ENCODE results near the gene C2CD2L. TPM values are rescaled to one million over a fixed set of nuclear protein-coding genes. Genes with fewer than 3 reads are reported as not detected.

C2CD2L gene
- polyA plus RNA-seq, 1 of the 3 experiments (the other 2 are of a cell fraction): 8.6 TPM

DNA sequence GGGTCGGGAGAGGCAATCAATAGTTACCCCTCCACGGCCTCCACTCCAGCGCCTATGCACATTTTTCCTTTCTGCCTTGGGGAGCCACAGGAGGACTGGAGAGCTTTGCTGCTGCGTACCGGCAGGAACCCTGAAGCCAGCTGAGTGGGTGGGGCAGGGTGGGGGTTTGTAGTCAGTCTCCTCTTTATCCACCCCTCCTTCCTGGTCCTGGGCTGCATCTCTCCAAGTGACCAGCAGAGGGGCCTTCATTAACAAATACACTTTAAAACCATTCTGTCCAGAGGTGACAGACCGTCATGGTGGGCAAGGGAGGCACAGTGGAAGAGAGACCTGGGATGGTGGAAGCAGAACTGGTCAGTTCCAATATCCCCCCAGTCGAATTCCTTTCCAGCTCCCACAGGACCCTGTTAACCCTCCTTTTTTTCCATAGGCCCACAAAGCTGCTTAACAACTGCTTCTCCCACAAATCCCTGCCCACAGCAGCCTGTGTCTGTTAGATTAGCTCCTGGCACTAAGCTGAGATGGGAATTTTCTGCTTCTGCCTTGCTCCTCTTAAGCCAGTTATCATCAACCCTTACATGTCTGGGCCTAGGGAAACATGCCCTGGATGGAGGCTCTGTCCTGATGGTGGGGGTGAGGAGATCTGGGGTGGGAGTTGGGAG, 37.8 kb downstream of the C2CD2L start:
- Histone ChIP-seq H3K4me2 (no peak overlapping the region), H3K79me2 (ENCODE audit: insufficient read depth) (no peaks in the 10 kb centered on the region), H3K4me3 (ENCODE audit: low read depth in 2 of 2, low read length in 1 of 2) (no peak overlapping the region), H3F3A (replicated peaks; ENCODE audit: insufficient read depth) (no peaks in the 10 kb centered on the region), H3K27ac (ENCODE audit: low read depth in 2 of 2, low read length in 1 of 2) (no peak overlapping the region), H4K20me1 (ENCODE audit: insufficient read depth) (no peaks in the 10 kb centered on the region), H3K9ac (no peak overlapping the region), H3K27me3 (ENCODE audit: insufficient read depth) (no peaks in the 10 kb centered on the region; the same call in 1 of the 2 replicates), H3K9me3 (no peaks in the 10 kb centered on the region), H2AFZ (ENCODE audit: low read depth) (no peak overlapping the region), H3K9me2 (no peaks in the 10 kb centered on the region), H3K36me3 (replicated peaks in 1 of 2; ENCODE audit: control insufficient read depth in 1 of 2, insufficient read depth in 2 of 2, low read length in 1 of 2) (no peaks in the 10 kb centered on the region), H3K4me1 (ENCODE audit: control insufficient read depth in 1 of 2, insufficient read depth in 2 of 2, low read depth in 1 of 2, low read length in 1 of 2) (peaks cover 0 to 13% of the 10 kb centered on the region in 2 experiments; a peak in 1 of 4 replicates)
- ChIA-PET CTCF (interaction anchor here (0.6 to 4.7 kb wide), 30 partner anchors 8 to 429 kb away, joined by 3 to 35 read pairs (median 4); partner anchors contain the start of genes HINFP, MCAM, NHERF4 and NLRX1), POLR2A (no interaction called here)
- DNase-seq: peak; percentile 93
- WGBS (ENCODE audit: low lambda C conversion rate): 19% methylated on average over 6 of the region's 7 CpGs
- peak; percentile 68 for TF ChIP-seq RAD21 (IDR thresholded peaks at IDR 0.05; ENCODE audit: low read length)
- no peak for TF ChIP-seq PBX3 (IDR thresholded peaks at IDR 0.05)
- TF ChIP-seq SIN3A (IDR thresholded peaks at IDR 0.05; ENCODE audit: borderline replicate concordance, low read depth, low read length): 0 out of 2 replicates have a peak, but pooled peaks have one; percentile 68
- TF ChIP-seq, protein P1, sequence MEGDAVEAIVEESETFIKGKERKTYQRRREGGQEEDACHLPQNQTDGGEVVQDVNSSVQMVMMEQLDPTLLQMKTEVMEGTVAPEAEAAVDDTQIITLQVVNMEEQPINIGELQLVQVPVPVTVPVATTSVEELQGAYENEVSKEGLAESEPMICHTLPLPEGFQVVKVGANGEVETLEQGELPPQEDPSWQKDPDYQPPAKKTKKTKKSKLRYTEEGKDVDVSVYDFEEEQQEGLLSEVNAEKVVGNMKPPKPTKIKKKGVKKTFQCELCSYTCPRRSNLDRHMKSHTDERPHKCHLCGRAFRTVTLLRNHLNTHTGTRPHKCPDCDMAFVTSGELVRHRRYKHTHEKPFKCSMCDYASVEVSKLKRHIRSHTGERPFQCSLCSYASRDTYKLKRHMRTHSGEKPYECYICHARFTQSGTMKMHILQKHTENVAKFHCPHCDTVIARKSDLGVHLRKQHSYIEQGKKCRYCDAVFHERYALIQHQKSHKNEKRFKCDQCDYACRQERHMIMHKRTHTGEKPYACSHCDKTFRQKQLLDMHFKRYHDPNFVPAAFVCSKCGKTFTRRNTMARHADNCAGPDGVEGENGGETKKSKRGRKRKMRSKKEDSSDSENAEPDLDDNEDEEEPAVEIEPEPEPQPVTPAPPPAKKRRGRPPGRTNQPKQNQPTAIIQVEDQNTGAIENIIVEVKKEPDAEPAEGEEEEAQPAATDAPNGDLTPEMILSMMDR (IDR thresholded peaks at IDR 0.05): peak; percentile 60
- peak; percentile 76 for TF ChIP-seq SMC3 (IDR thresholded peaks at IDR 0.05; ENCODE audit: low read depth, low read length)
- TF ChIP-seq MXI1 (IDR thresholded peaks at IDR 0.05; ENCODE audit: low read depth, low read length): 0 out of 2 replicates have a peak, but pooled peaks have one; percentile 23
- TF ChIP-seq, protein P2, sequence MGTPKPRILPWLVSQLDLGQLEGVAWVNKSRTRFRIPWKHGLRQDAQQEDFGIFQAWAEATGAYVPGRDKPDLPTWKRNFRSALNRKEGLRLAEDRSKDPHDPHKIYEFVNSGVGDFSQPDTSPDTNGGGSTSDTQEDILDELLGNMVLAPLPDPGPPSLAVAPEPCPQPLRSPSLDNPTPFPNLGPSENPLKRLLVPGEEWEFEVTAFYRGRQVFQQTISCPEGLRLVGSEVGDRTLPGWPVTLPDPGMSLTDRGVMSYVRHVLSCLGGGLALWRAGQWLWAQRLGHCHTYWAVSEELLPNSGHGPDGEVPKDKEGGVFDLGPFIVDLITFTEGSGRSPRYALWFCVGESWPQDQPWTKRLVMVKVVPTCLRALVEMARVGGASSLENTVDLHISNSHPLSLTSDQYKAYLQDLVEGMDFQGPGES (IDR thresholded peaks at IDR 0.05; ENCODE audit: low read depth, low read length): no peak
- TF ChIP-seq MEF2A (IDR thresholded peaks at IDR 0.05; ENCODE audit: borderline replicate concordance, low read depth): no peak
- no peak for TF ChIP-seq TCF12 (IDR thresholded peaks at IDR 0.05)
- TF ChIP-seq YY1 (IDR thresholded peaks at IDR 0.05; ENCODE audit: low read depth): no peak
- no peak for TF ChIP-seq FOXJ3 (CRISPR knock-in tag; IDR thresholded peaks at IDR 0.05)

DNA sequence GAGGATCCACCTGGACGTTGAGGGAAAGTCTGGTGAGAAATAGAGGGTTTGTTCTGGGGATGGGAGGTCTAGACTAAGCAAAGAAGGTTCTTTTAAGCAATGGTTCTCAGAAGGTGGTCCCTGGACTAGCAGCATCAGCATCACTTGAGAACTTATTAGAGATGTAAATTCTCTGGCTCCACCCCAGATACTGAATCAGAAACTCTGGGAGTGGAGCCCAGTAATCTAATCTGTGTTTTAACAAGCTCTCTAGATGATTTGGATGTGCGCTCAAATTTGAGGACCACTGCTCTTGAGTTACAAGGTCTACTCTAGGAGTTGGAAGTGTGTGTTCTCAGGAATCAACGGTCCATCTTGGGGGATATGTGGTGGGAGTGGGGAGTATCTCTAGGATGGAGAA, 38.4 kb downstream of the C2CD2L start:
- no peak for DNase-seq
- Histone ChIP-seq H4K20me1 (ENCODE audit: insufficient read depth) (no peaks in the 10 kb centered on the region), H2AFZ (ENCODE audit: low read depth) (no peak overlapping the region), H3K4me1 (ENCODE audit: control insufficient read depth in 1 of 2, insufficient read depth in 2 of 2, low read depth in 1 of 2, low read length in 1 of 2) (peaks cover 0 to 13% of the 10 kb centered on the region in 2 experiments; a peak in 1 of 4 replicates), H3F3A (replicated peaks; ENCODE audit: insufficient read depth) (no peaks in the 10 kb centered on the region), H3K9me2 (no peaks in the 10 kb centered on the region), H3K4me3 (ENCODE audit: low read depth in 2 of 2, low read length in 1 of 2) (no peak overlapping the region), H3K4me2 (no peak overlapping the region), H3K27ac (ENCODE audit: low read depth in 2 of 2, low read length in 1 of 2) (no peak overlapping the region), H3K9me3 (no peaks in the 10 kb centered on the region), H3K9ac (no peak overlapping the region), H3K27me3 (ENCODE audit: insufficient read depth) (no peaks in the 10 kb centered on the region; the same call in 1 of the 2 replicates), H3K79me2 (ENCODE audit: insufficient read depth) (no peaks in the 10 kb centered on the region), H3K36me3 (replicated peaks in 1 of 2; ENCODE audit: control insufficient read depth in 1 of 2, insufficient read depth in 2 of 2, low read length in 1 of 2) (no peaks in the 10 kb centered on the region)
- WGBS (ENCODE audit: low lambda C conversion rate): 38% methylated on average over 3 of the region's 3 CpGs
- ChIA-PET POLR2A (no interaction called here), CTCF (interaction anchor here (0.6 to 4.7 kb wide), 30 partner anchors 7 to 430 kb away, joined by 3 to 35 read pairs (median 4); partner anchors contain the start of genes HINFP, MCAM, NHERF4 and NLRX1)
- no peak for TF ChIP-seq EP300 (IDR thresholded peaks at IDR 0.05; ENCODE audit: borderline replicate concordance in 1 of 2, low read depth in 1 of 2, low read length in 1 of 2)
- no peak for TF ChIP-seq CHD2 (IDR thresholded peaks at IDR 0.05; ENCODE audit: low read length, partially characterized antibody)
- TF ChIP-seq, protein P1 (IDR thresholded peaks at IDR 0.05): no peak
- TF ChIP-seq, protein P3, sequence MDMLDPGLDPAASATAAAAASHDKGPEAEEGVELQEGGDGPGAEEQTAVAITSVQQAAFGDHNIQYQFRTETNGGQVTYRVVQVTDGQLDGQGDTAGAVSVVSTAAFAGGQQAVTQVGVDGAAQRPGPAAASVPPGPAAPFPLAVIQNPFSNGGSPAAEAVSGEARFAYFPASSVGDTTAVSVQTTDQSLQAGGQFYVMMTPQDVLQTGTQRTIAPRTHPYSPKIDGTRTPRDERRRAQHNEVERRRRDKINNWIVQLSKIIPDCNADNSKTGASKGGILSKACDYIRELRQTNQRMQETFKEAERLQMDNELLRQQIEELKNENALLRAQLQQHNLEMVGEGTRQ (IDR thresholded peaks at IDR 0.05; ENCODE audit: borderline replicate concordance, low read depth, low read length): no peak
- TF ChIP-seq RFX5 (IDR thresholded peaks at IDR 0.05; ENCODE audit: low read length): no peak
- no peak for TF ChIP-seq YY1 (IDR thresholded peaks at IDR 0.05; ENCODE audit: low read depth)
- TF ChIP-seq RCOR1 (IDR thresholded peaks at IDR 0.05; ENCODE audit: low read length): no peak
- no peak for TF ChIP-seq NRF1 (IDR thresholded peaks at IDR 0.05; ENCODE audit: low read depth, low read length)

All from SK-N-SH (cell line).